Measurements from ENCODE around the gene COLEC12. TPM values are rescaled to one million over a fixed set of nuclear protein-coding genes. Genes with fewer than 3 reads are reported as not detected.

Gene COLEC12
- total and polyA plus RNA-seq, 9 donors: 0.78 to 20.7 (median 5.9) TPM

DNA sequence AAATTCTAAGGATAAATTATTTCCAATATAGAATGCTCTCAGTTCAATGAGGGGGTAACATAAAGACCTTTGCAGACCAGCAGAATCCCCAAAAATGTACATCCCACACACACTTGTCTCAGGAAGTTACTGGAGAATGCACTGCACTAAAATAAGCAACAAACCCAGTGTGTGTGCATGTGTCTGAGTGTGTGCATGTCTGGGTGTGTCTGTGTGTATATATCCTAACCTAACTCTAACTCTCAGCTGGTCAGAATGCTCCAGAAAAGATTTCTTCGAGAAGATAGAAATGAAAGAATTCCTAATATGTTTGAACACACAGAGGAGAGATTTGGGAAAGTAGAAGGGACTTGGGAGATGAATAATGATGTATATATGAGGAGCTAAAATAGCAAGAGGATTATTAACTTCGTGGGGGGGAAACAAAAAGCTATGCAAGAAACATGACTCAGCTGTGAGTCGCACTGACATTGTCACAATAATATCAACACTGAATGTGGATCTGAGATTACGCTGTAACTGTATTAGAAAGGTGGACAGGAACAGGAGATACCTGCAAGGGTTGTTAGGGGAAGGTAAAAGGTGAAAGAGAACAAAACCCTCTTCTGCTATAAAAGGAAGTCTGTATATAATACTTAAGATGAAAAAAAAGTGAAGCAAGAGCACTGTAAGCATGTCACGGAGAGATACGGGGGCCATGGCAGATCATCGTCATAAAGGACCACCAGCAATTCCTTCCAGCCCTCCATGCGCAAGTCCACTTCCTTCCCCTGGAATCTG lies 11.1 kb downstream of the COLEC12 start:
- H3K27me3 ChIP-seq: no peaks in the 10 kb centered on the region
- 78 to 83% (median 80%) methylated on average over 8 of the region's 8 CpGs for WGBS, 3 donors
- H3K27ac ChIP-seq: no peak overlapping the region
- TF ChIP-seq, protein P1, sequence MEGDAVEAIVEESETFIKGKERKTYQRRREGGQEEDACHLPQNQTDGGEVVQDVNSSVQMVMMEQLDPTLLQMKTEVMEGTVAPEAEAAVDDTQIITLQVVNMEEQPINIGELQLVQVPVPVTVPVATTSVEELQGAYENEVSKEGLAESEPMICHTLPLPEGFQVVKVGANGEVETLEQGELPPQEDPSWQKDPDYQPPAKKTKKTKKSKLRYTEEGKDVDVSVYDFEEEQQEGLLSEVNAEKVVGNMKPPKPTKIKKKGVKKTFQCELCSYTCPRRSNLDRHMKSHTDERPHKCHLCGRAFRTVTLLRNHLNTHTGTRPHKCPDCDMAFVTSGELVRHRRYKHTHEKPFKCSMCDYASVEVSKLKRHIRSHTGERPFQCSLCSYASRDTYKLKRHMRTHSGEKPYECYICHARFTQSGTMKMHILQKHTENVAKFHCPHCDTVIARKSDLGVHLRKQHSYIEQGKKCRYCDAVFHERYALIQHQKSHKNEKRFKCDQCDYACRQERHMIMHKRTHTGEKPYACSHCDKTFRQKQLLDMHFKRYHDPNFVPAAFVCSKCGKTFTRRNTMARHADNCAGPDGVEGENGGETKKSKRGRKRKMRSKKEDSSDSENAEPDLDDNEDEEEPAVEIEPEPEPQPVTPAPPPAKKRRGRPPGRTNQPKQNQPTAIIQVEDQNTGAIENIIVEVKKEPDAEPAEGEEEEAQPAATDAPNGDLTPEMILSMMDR (IDR thresholded peaks at IDR 0.05): no peak
- TF ChIP-seq EP300 (IDR thresholded peaks at IDR 0.05) (no peak), POLR2A (IDR thresholded peaks at IDR 0.05) (no peak)
- intact Hi-C loops (cut with DNase I): no loop called here
- H3K9me3 ChIP-seq: no peaks in the 10 kb centered on the region
- H3K4me1 ChIP-seq (ENCODE audit: insufficient read depth): peaks cover 3% of the 10 kb centered on the region
- H3K36me3 ChIP-seq: no peaks in the 10 kb centered on the region
- no peak for DNase-seq
- no peak overlapping the region for H3K4me3 ChIP-seq

DNA sequence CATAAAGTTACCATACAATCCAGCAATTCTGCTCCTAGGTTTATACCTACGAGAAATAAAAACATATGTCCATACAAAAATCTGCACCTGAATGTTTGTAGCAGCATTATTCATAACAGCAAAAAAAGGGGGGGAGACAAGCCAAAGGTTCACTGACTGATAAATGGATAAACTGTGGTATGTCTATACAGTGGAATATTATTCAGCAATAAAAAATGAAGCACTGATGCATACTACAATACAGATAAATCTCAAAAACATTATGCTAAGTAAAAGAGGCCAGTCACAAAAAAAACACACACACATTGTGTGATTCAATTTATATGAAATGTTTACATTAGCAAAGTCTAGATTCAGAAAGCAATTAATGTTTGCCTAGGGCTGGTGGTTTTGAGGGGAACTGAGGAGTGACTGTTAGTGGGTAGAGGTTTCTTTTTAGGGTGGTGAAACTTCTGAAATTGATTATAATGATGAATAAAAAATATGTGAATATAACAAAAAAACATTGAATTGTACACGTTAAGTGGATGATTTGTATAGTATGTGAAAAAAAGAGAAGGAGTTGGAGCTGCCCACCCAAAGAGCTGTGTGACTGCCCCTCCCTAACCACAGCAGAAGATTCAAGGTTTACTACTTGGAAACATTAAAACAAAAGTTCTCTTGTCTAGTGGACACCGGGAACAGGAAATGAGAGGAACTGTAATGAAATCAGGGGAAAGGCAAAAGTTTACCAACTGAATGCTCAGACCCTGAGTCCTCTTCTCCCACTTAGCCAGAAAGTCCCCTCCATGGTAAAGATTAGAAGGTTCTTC lies 13.4 kb downstream of the COLEC12 start:
- Histone ChIP-seq H3K4me1 (ENCODE audit: insufficient read depth) (no peaks in the 10 kb centered on the region), H3K9me3 (no peaks in the 10 kb centered on the region), H3K36me3 (no peaks in the 10 kb centered on the region), H3K27me3 (no peaks in the 10 kb centered on the region), H3K4me3 (no peak overlapping the region), H3K27ac (no peak overlapping the region)
- intact Hi-C loops (cut with DNase I): no loop called here
- DNase-seq: no peak
- WGBS, 3 donors: 42 to 55% (median 48%) methylated on average over 3 of the region's 3 CpGs
- TF ChIP-seq POLR2A (IDR thresholded peaks at IDR 0.05) (no peak), EP300 (IDR thresholded peaks at IDR 0.05) (no peak)
- TF ChIP-seq, protein P1 (IDR thresholded peaks at IDR 0.05): no peak

DNA sequence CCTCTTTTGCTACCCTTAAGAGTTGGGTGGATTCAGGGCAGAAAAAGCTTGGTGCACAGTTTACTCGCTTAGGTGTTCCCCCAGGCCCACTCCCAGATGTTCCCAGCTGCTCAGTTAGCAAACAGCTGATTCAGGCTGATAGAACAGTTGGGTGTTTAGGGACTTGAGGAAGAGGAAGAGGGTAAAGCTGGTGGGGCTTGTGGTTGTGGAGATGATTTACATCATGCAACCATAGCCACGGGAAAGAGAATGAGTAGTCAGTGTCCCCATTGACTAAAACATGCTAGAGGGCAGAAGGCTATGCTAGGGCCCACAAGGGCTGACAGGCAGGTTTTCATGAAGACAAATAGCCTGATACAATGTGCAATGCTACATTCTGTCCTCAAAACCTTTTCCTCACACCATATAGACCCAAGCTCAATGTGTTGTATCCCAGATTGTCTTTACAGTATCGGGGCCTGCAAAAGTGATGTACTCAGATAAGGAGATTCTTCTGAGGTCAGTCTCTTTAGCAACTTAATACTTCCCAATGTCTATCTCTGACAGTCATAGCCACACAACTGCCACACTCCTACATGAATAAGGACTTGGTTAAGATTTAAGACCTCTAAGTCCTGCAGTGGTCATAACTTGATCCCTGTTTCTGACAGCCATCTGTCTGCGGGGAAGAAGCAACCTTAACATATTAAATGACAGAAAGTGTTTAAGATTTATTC lies 15.6 kb downstream of the COLEC12 start:
- Histone ChIP-seq H3K4me3 (no peak overlapping the region), H3K9me3 (no peaks in the 10 kb centered on the region), H3K27me3 (no peaks in the 10 kb centered on the region), H3K36me3 (no peaks in the 10 kb centered on the region), H3K27ac (no peak overlapping the region), H3K4me1 (ENCODE audit: insufficient read depth) (peaks cover 2% of the 10 kb centered on the region)
- WGBS, 3 donors: 55 to 73% (median 61%) methylated on average over 4 of the region's 4 CpGs
- intact Hi-C loops (cut with DNase I): no loop called here
- no peak for TF ChIP-seq EP300 (IDR thresholded peaks at IDR 0.05)
- no peak for TF ChIP-seq POLR2A (IDR thresholded peaks at IDR 0.05)
- TF ChIP-seq, protein P1 (IDR thresholded peaks at IDR 0.05): no peak
- no peak for DNase-seq

DNA sequence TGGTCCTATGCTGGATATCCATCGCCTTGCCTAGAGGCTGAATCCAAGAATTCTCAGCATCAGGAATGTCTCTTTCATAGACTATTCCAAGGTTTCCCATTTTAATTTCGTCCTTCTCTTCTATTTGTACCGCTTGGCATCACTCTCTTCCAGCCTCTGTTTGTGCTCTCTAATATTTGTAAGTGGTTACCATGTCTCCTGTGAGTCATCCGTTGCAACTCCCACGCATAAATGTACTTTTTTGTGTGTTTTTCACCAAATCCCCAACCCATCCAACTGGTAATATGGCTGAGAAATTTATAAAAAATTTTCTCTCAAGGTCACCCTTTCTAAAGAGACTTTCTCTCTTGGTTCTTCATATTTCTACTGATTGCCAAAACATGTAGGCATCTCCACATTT lies 21.8 kb downstream of the COLEC12 start:
- Histone ChIP-seq H3K9me3 (no peaks in the 10 kb centered on the region), H3K4me3 (no peak overlapping the region), H3K27me3 (no peaks in the 10 kb centered on the region), H3K36me3 (no peaks in the 10 kb centered on the region), H3K4me1 (ENCODE audit: insufficient read depth) (peaks cover 15% of the 10 kb centered on the region), H3K27ac (no peak overlapping the region)
- intact Hi-C loops (cut with DNase I): no loop called here
- WGBS, 3 donors: 26 to 42% (median 35%) methylated on average over 5 of the region's 5 CpGs
- peak in 1 of 5 donors; percentile 40 for DNase-seq
- TF ChIP-seq POLR2A (IDR thresholded peaks at IDR 0.05) (no peak), EP300 (IDR thresholded peaks at IDR 0.05) (no peak)
- TF ChIP-seq, protein P1 (IDR thresholded peaks at IDR 0.05): no peak
